GM12875 (cell line): ENCODE data around the gene THAP11.

Source experiments
- H3K4me3 ChIP-seq: one replicate; pipeline ENCODE4 v1.5.1; 2011; ENCODE audit warnings: low read depth, low read length, control low read depth
- TF ChIP-seq, protein P1 (sequence below): IDR thresholded peaks from 2 replicates; pipeline ENCODE4 v1.5.1; 2011; ENCODE audit warnings: low read depth, mild to moderate bottlenecking, control low read depth, inconsistent platforms, low read length, moderate library complexity, borderline replicate concordance; ENCODE audit not compliant: insufficient read depth

Gene THAP11

GRCh38 chr16:67804853-67805542 lies 37.1 kb upstream of the THAP11 start:
- TF ChIP-seq, protein P1, sequence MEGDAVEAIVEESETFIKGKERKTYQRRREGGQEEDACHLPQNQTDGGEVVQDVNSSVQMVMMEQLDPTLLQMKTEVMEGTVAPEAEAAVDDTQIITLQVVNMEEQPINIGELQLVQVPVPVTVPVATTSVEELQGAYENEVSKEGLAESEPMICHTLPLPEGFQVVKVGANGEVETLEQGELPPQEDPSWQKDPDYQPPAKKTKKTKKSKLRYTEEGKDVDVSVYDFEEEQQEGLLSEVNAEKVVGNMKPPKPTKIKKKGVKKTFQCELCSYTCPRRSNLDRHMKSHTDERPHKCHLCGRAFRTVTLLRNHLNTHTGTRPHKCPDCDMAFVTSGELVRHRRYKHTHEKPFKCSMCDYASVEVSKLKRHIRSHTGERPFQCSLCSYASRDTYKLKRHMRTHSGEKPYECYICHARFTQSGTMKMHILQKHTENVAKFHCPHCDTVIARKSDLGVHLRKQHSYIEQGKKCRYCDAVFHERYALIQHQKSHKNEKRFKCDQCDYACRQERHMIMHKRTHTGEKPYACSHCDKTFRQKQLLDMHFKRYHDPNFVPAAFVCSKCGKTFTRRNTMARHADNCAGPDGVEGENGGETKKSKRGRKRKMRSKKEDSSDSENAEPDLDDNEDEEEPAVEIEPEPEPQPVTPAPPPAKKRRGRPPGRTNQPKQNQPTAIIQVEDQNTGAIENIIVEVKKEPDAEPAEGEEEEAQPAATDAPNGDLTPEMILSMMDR, result no peak
- H3K4me3 ChIP-seq, result peak overlapping the region; percentile 80

- TF ChIP-seq, protein P1, result no peak
- H3K4me3 ChIP-seq, result peak overlapping the region; percentile 80
Measured at GRCh38 chr16:67805718-67806427, 36.2 kb upstream of the THAP11 start.

DNA sequence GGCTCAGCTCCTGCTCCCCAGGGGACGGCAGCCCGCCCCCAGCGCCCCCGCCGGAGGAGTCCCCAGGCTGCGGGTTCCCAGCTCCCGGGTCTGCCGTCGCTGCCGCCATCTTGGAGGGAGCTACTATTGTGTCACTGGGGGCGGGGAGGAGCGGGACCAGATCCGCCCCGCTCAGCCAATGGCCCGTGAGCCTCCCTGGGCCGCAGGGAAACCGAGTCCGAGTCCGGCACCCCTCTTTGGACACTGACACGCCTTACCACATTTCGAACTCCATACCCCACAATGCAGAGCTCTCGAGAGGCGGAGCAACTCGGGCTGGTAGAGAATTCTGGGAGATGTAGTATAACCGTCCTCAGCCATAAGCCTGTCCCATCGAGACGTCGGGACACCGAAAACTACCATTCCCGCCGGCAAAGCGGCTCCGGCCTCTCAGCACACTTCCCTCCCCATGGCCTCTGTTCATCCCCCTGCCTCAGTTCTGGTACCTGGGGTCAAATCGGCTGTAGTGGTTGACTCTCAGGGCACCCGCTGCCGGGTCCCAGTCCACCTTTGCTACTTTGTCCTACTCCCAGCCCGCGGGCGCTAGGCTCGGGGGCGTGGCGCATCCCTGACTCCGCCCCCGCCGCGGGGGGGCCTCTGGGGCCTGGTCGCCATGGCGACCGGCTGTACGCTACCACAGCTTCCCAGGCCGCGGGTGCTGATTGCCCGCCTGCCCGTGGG lies 35.5 kb upstream of the THAP11 start, which contains the start of the genes RANBP10 and TSNAXIP1:
RANBP10 (minus strand) TSS at position 133 of the 720 bp plus-strand sequence; CDS start at position 109, 24 bp downstream.
TSNAXIP1 (plus strand) TSS at position 462 of the 720 bp plus-strand sequence. CDS start 261 bp downstream, outside the sequence.
- peak within 1 kb of the TSS; percentile 80 for H3K4me3 ChIP-seq
- TF ChIP-seq, protein P1, result no peak

DNA sequence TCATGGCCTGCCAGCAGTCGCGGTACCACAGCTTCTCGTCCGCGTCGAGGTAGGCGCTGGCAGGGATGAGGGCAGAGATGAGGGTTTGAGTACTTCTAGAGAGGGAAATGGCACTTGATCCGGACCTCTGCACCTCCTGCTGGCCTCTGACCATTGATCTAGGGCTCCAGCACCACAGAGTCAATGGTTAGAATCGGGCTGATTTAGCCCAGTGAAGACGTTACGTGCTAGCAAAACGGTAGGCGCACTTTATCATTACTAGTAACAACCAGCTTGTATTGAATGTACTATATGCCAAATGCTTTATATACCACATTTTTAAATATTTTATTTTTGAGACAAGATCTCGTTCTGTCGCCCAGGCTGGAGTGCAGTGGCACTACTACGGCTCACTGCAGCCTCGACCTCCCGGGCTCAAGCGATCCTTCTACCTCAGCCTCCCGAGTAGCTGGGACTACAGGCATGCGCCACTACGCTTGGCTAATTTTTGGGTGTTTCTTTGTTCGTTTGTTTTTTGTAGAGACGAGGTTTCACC lies 34.9 kb upstream of the THAP11 start:
- TF ChIP-seq, protein P1, result no peak
- peak overlapping the region; percentile 80 for H3K4me3 ChIP-seq

DNA sequence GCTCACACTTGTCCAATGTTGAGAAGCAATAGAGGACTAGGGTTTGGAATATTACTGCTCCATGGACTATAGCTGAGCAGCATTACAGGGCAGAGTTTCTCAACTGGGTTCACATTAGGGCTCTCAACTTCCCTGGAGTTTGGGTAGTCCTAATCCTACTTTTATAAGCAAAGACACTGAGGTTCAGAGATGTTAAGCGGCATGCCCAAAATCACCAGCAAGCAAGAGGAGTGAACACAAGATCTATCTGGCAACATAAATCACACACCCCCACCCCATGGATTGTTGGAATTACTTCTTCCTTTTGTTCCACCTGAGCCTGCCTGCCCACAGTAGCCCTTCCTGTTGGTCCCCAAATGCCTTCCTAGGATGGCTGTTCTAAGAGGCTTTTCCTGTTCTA lies 30.2 kb upstream of the THAP11 start:
- H3K4me3 ChIP-seq, result no peak overlapping the region
- TF ChIP-seq, protein P1, result no peak

- no peak overlapping the region for H3K4me3 ChIP-seq
- TF ChIP-seq, protein P1, result no peak
Measured at GRCh38 chr16:67814567-67814966, 27.6 kb upstream of the THAP11 start.
